Epithelial cell of proximal tubule (primary cell): ENCODE data around the gene FAF1. TPM values are rescaled to one million over a fixed set of nuclear protein-coding genes. Genes with fewer than 3 reads are reported as not detected.
"Not testable (repeated sequence)": the region's sequence is repeated elsewhere in the genome, so short reads cannot be mapped to it uniquely, and the experiment has no call there.

Source experiments
- DNase-seq: peaks from one replicate; pipeline ENCODE4 v3.0.0-alpha.2; 2011; ENCODE audit warnings: low read depth
- H3K4me3 ChIP-seq: 2 replicates; pipeline ENCODE4 v1.5.1; 2011; ENCODE audit warnings: low read depth, mild to moderate bottlenecking, low read length
- total RNA-seq: library from RNA; depleted of rRNA; stranded (reverse); fragments of >200 nt; gene quantifications from 2 replicates; pipeline ENCODE4 v1.2.3, GENCODE V29; 2015
- TF ChIP-seq, protein P1 (sequence below): conservative IDR thresholded peaks from 2 replicates; pipeline ENCODE4 v1.5.1; 2012; ENCODE audit warnings: low read depth, mild to moderate bottlenecking, low read length

Gene FAF1
- total RNA-seq, 1 donor from 2014 or later, result 54.1 TPM

DNA sequence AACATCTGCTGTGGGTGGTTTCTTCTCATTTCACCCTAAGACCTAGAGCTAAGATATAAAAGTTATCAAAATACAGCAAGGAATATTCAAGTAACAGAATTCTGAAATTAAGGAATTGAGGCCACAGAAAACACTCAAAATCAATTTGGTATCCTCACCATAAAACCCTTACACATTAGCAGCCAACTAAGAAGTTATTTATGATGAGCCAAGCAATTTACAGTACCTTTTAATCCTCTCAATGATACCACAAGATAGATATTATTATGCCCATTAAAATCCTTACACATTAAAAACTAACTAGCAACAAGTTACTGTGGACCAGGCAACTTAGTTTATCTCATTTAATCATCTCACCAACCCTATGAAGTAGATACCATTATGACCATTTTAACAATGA, 81.6 kb downstream of the FAF1 start:
- no peak overlapping the region for H3K4me3 ChIP-seq
- TF ChIP-seq, protein P1, sequence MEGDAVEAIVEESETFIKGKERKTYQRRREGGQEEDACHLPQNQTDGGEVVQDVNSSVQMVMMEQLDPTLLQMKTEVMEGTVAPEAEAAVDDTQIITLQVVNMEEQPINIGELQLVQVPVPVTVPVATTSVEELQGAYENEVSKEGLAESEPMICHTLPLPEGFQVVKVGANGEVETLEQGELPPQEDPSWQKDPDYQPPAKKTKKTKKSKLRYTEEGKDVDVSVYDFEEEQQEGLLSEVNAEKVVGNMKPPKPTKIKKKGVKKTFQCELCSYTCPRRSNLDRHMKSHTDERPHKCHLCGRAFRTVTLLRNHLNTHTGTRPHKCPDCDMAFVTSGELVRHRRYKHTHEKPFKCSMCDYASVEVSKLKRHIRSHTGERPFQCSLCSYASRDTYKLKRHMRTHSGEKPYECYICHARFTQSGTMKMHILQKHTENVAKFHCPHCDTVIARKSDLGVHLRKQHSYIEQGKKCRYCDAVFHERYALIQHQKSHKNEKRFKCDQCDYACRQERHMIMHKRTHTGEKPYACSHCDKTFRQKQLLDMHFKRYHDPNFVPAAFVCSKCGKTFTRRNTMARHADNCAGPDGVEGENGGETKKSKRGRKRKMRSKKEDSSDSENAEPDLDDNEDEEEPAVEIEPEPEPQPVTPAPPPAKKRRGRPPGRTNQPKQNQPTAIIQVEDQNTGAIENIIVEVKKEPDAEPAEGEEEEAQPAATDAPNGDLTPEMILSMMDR, result no peak
- no peak for DNase-seq

DNA sequence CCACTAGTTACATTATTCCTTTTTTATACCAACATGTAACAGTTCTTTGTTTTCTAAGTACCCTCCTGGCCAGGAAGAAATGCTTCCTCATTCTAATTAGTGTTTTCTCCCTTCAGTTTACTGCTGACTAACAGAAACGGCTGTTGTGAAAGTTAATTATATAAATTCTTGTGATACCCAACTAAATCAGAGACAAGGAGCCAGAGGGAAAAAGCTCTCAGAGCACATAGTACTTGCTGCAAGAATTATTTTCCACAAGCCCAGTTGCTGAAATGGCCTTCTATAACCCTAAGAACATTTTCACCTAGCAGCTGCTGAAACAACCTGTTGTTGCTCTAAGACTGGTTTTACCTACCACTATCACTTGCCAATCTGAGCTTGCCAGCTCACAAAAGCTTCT, 82.4 kb downstream of the FAF1 start:
- DNase-seq, result no peak
- TF ChIP-seq, protein P1, result no peak
- no peak overlapping the region for H3K4me3 ChIP-seq

DNA sequence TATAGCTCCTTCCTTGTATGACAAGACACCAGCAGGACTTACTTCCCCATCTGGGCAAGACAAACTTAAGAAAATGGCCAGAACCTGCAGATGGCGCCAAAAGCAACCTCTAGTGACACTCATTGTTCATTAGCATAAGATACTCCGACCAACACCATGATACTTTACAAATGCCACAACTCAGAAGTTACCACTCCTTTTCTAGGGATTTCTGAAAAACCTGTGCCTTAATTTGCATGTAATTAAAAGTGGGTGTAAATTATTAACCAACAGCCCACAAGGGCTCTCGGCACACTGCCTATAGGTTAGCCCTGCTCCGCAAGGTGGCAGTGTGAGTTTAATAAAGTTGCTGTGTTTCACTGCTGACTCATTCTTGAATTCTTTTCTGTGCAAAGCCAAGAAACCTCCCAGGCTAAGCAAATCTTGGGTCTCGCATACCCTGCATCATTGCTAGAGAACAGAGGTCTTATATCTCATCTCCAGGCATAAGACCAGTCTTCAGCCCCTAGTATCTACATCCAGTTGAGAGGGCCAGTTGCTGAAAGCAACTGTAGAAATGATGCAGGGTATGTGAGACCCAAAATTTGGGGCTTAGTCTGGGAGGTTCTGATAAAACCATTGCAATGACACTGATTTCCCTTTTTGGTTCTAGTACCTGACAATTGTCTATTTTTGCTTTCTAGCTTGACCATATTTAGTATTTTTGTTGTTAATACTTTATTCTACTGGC, 86.4 kb downstream of the FAF1 start:
- TF ChIP-seq, protein P1, result peak; percentile 91
- peak; percentile 67 for DNase-seq
- peak overlapping the region; percentile 50 for H3K4me3 ChIP-seq

DNA sequence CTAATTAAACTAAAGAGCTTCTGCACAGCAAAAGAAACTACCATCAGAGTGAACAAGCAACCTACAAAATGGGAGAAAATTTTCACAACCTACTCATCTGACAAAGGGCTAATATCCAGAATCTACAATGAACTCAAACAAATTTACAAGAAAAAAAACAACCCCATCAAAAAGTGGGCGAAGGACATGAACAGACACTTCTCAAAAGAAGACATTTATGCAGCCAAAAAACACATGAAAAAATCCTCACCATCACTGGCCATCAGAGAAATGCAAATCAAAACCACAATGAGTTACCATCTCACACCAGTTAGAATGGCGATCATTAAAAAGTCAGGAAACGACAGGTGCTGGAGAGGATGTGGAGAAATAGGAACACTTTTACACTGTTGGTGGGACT, 95.2 kb downstream of the FAF1 start:
- not testable (repeated sequence) for DNase-seq, H3K4me3 ChIP-seq

DNA sequence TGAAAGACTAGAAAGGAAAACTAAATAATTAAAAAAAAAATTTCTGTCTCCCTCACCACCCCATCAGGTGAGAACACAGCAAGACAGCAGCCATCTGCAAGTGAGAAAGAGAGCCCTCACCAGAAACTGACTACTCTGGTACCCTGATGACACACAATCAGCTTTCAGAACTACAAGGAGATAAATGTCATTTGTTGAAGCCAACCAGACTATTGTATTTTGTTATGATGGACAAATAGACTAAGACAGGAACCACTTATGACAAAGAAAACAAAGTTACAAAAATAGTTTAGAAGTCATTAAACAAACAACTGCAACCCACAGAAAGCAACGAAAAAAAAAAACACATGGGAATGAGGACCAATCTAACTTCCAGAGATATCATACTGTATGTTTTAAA, 98.3 kb downstream of the FAF1 start:
- DNase-seq, result no peak
- no peak overlapping the region for H3K4me3 ChIP-seq
- TF ChIP-seq, protein P1, result no peak

DNA sequence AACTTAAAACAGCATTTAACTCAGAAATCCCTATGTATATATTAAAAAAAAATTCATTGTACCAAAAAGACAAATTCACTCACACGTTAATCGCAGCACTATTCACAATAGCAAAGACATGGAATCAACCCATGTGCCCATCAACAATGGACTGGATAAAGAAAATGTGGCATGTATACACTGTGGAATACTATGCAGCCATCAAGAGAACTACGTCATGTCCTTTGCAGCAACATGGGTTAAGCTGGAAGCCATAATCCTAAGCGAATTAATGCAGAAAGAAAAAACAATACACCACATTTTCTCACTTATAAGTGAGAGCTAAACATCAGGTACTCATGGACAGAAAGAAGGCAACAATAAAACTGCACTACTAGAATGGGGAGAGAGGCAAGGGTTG, 99.4 kb downstream of the FAF1 start:
- no peak for DNase-seq
- TF ChIP-seq, protein P1, result no peak
- no peak overlapping the region for H3K4me3 ChIP-seq

DNA sequence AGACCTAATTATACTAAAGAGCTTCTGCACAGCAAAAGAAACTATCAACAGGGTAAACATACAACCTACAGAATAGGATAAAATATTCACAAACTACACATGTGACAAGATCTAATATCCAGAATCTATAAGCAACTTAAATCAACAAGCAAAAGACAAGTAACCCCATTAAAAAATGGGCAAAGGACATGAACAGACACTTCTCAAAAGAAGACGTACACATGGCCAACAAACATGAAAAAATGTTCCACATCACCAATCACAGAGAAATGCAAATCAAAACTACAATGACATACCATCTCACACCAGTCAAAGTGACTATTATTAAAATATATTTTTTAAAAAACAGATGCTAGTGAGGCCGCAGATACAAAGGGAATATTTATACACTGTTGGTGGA, 99.8 kb downstream of the FAF1 start:
- no peak overlapping the region for H3K4me3 ChIP-seq
- TF ChIP-seq, protein P1, result no peak
- no peak for DNase-seq
